SHP77 treated with DMSO at 0.1 percent for 48 hours (cell line): ENCODE measurements around the gene SLC39A5.
"Not testable (repeated sequence)": the region's sequence is repeated elsewhere in the genome, so short reads cannot be mapped to it uniquely, and the experiment has no call there.

Experiments
- DNase-seq: peaks from one replicate; lab custom pipeline; 2025; lab: John Stamatoyannopoulos, UW

Gene SLC39A5, protein sequence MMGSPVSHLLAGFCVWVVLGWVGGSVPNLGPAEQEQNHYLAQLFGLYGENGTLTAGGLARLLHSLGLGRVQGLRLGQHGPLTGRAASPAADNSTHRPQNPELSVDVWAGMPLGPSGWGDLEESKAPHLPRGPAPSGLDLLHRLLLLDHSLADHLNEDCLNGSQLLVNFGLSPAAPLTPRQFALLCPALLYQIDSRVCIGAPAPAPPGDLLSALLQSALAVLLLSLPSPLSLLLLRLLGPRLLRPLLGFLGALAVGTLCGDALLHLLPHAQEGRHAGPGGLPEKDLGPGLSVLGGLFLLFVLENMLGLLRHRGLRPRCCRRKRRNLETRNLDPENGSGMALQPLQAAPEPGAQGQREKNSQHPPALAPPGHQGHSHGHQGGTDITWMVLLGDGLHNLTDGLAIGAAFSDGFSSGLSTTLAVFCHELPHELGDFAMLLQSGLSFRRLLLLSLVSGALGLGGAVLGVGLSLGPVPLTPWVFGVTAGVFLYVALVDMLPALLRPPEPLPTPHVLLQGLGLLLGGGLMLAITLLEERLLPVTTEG

DNA sequence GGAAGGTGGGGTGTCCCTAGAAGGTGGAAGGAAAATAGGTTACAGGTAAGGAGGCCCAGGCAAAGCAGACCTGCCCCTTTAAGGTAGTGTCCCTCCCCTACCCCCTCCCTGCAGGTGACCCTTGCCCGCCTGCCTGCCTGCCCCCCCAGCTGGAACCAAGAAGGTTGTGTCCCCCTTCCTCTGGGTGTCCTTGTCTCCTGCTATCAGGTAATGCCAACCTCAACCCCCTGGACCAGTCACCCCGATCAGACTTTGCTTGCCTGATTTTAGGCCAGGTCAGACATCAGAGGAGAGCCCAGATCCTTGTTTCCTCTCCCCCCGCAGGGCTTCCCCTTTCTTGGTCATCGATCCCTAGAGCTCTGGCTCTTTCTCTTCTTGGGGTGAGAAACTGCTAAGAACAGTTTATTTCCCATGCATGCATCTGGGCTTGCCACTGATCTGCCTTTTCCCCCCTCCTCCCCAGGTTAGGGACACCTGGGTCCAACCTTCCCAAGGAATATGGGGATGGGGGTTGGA is at the start of gene SLC39A5:
Gene SLC39A5, plus strand, starts transcription at position 136 of the 516 bp plus-strand sequence. CDS start 1,224 bp downstream, outside the sequence.
- no peak for DNase-seq

DNA sequence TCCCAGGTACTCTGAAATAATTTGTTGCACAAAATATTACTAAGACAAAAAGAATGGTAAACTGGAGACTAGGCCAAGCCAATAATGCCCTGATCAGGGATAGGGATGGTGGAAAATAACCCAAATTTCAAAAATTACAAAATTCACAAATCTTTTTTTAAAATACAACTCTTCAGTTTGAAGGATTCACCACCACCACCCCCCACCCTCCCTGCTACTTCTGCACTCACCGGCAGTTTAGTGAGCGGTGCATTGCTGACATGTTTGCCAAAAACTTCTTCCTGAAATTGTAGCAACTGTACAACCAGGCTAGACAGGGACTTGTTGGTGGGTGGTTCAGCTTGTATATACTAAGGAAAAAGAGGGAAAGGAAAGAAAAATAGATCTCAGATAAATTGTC is 42.9 kb upstream of the SLC39A5 start:
- DNase-seq = no peak

DNA sequence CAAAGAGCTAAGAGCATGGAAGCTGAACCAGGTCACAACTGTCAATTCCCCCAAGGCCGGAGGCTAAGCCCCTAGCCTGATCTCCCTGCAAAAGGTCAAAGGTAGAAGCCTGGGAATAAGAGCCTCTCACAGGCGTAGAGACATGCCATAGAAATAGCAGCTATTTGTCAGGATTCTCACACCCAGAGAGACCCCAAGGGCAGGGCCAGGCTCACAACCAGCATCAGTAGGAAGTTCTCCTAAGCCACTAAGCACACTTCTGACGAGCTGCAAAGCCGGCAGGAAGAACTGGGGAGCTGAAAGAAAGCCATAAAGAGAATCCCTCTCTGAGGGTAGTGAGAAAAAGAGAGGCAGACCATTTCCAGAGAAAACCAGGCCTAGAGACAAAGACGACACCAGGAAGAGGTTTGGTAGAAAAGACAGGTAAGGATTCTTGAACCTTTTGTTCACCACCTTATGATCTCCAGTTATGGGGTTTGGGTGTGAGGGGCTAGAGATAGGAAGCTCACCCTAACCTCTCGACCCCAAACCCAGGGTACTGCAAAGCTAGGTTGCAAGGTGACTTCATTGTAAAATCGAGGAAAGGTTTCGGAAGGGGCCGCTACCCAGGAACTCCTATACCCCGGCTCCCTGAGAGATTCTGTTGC is 41.6 kb upstream of the SLC39A5 start:
- no peak for DNase-seq

DNA sequence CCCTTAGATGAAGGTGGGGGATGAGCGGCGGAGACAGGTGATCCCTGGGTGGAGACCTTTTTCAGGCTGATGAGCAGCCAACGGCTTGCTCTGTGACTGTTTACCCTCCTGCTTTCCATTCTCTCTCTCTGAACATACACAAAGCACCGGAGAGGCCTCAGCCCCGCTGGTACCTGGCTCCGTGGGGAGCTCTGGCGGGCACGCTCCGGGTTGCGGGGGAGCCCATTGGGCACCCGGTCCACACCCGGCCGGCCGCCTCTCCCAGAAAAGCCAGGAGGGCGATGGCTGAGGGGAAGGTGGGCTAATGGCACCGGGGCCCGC is 41.1 kb upstream of the SLC39A5 start:
- no peak for DNase-seq

DNA sequence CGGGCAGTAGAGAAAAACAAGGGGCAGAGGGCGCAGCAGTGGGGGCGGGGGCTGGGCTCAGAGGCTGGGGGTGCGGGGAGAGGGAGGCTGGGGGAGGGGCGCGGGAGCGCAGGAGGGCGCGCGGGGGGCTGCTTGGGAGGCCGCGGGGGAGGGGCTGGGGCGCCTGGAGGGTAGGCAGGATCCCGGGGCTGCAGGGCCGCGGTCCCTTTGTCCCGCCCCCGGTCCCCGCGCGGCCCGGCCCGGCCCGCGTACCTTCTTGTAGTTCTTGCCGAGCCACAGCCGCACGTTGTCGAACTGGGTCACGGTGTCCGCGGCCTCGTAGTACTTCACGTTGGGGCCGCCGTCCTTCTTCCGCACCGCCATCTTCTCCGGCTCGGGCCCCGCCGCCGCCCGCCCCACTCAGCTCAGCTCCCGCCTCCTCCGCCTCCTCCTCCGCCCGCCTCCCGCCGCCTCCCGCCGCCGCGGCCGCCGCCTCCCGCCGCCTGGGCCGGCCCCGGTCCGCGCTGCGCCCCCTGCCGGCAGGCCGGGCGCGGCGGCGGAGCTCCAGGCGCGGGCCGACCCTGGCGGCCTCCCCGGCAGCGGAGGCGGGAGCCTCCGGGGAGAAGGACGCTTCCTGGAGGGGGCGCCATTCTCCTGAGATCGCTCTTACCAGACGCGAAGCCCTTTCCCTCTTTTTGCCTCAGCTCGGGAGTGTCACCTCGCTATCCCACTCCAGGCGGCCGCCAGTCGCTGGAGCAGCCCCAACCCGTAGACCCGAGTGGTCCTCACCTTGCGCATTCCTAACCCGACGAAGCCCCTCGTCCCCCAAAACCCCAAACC is 40.5 kb upstream of the SLC39A5 start, which contains the start of gene SMARCC2:
Gene SMARCC2, minus strand, starts transcription at position 385 of the 819 bp plus-strand sequence. Its CDS starts 22 bp downstream, at position 363.
- DNase-seq = peak; percentile 73

DNA sequence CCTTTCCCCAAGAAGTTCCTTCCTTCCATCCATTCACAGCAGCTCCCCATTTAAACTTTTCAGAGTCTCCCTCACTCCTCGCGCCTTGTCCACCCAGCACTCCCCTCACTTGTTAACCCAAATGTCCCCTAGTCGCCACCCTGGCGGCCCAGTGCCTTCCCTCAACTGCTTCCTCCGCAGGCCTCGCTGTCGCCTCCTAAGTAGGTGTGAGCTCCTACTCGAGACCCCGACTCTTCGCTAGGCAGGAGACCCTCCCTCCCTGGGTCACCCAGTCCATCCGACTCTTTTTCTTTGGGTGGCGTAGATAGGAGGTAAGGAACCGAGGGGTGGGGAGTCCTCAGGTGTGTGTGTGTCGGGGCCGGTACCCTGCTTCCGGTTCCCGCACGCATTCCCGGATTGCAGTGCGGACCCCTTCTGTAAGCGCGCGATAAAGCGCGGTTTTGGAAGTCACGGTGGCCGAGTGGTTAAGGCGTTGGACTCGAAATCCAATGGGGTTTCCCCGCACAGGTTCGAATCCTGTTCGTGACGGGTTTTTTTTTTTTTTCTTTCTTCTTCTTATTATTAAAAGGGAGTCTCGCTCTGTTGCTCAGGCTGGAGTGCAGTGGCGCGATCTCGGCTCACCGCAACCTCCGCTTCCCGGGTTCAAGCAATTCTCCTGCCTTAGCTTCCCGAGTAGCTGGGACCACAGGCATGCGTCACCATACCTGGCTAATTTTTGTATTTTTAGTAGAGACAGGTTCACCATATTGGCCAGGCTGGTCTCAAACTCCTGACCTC is 39.7 kb upstream of the SLC39A5 start:
- DNase-seq = peak; percentile 56

DNA sequence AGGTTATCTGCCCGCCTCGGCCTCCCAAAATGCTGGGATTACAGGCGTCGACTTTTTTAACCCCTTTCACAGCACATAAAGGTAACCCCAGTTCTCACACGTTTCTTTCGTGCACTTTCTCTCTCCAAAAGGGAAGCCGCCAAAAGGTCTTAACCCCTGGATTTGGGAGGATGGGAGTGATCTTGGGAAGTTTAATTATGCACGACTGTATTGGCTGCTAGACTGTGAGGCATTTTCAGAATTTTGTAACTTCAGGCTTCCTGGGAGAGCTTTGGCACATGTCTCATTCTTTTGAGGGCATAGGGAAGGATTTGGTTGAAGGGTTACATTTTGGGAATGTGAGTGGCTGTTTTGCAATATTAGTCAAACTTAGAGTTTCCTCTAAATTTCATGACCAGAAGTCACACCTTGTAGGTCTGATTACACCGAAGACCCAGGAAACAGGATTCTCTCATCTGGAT is 39.1 kb upstream of the SLC39A5 start:
- no peak for DNase-seq

DNA sequence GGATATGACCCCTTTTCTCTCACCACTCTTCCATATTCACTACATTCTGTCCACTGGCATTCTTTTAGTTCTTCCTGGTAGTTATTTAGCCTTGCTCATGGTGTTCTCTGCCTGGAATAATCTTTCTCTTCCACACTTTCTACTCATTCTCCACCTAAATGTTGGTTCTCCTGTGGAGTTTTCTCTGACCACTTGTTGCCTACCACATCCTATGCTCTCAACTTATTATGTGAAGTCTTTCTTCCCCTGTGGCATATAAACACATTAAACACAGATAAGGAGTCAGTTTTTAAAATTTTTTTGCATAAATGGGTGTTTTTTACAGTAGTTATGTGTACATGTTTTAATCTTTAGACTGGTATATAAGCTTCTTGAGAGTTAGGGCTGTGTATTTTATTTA is 37.3 kb upstream of the SLC39A5 start:
- DNase-seq = no peak

DNA sequence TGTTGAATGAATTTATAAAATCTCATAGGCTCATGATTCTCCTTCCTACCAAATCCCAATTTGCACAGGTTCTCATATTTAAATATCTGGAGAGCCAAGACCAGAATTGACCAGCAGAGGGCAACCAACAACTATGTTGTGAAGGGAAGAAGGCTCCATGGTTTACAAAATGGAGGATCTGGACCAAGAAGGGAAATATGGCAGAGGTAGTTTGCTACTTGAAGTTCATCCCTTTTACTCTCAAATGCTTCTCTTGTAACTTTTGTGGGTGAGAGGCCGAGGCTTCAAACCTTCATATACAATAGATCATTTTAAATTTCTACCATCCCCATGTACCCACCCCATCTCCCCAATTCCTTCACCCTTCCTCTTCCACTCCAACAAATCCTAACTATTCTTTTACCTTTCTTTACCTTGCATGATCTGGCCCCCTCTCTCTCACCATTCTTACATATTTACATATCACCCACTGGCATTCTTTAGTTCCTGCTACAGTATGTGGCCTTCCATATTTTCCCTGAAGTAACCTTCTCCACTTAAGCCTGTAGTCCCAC is 36.7 kb upstream of the SLC39A5 start:
- DNase-seq = peak; percentile 55

DNA sequence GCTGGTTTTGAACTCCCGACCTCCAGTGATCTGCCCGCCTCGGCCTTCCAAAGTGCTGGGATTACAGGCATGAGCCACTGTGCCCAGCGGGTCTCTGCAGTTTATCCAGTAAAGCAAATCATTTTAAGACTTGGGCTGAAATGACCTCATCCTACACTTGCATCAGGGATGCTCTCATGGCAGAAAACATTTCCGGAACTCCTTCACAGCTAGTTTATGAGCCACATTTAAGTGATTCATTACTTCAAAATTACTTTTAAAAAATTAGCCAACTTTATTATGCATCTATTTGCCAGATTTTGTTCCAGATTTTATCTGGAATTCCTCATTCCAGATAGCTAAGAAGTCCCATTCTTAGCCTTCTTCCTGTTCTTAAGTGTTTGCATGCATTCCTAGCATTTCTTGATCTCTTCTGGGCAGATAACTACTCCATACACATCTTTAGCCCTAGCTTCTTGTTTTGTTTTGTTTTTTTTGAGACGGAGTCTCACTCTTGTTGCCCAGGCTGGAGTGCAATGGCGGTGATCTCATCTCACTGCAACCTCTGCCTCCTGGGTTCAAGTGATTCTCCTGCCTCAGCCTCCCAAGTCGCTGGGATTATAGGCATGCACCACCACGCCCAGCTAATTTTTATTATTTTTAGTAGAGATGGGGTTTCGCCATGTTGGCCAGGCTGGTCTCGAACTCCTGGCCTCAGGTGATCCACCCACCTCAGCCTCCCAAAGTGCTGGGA is 32.9 kb upstream of the SLC39A5 start:
- DNase-seq = not testable (repeated sequence)

DNA sequence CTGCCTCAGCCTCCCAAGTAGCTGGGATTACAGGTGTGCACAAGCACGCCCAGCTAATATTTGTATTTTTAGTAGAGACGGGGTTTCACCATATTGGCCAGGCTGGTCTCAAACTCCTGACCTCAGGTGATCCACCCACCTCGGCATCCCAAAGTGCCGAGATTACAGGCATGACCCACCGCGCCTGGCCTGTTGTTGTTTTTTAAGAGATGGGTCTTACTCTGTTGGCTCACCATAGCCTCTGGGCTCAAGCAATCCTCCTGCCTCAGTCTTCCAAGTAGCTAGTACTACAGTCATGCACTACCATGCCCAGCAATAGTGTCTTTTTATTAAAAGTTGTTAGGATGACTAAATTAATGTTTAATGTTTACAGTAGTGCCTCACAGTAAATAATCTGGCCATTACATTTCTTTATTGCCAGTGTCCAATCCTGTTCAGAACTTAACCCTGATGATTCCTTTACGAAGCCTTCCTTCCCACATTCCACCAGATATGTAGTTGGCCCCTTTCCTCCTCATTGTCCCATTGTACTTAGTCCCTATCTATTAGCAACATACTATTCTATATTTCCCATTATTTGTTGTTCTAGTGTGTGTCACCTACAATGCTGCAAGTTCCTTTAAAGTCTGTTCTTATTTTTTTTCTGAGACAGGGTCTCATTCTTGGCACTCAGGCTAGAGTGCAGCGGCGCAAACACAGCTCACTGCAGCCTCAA is 31.8 kb upstream of the SLC39A5 start:
- DNase-seq = no peak

DNA sequence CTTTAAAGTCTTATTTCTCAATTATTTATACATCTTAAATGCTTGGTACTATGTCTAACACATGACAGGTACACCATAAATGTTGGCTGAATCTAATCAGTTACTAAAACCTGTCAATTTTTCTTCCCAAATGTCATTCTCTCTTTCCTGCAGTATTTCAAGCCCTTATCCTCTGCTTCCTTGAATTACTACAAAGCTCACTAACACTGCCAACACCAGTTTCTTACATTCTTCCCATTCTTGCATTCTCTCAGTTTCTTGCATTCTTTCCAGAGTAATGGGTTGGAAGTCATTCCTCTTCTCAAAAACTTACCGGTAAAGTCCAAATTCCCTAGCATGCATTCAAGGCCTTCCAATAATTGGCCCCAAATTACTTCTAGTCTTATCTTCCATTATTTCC is 31.0 kb upstream of the SLC39A5 start:
- no peak for DNase-seq

DNA sequence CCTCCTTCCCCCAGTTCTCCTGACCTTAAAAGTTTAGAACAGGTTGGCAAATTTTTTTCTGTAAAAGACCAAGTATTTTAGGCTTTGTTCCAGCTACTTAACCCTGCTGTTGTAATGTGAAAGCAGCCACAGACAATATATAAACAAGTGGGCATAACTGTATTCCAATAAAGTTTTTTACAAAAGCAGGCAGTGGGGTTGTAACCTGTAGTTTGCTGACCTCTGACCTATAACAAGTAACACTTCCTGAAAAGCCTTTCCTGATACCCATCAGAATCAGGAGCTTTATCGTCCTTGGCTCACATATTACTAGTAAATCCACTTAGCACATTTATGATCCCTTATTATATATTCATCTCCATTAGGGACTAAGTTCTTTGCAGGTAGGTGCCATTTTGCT is 27.5 kb upstream of the SLC39A5 start:
- no peak for DNase-seq

DNA sequence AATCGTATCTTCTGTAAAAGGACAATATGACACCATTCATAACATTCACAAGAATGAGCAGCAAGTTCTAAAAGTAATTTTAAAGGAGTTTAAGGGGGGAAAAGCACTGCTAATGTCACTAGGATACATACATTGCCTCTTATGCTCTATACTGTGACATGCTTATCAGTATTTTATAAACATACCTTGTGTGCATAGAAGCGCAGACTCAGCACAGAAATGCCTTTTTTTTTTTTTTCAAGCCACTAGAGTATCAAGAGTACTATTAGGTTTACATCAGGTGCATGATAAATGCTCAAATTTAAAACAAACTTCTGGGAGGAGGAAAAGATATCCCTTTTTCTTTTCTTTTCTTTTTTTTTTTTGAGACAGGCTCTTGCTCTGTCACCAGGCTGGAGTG is 27.0 kb upstream of the SLC39A5 start:
- no peak for DNase-seq

DNA sequence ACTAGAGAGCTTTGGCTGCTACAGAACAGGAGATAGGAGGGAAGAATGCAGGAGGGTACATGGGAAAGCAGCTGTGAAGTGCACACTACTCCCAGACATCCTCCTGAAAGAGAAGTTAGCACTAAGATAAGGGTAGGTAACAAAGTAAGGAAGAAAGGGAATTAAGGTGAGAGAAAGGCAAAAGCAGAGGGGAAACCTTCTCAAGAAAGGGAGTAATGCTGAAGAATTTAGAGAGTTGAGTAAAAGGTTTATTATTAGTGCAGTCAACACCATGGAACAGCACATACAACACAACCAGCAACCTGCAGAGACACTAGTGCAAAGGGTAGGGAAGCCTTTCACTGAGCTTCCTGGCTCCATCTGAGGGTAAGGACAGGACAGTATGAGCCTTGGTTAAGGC is 25.6 kb upstream of the SLC39A5 start:
- DNase-seq = no peak

DNA sequence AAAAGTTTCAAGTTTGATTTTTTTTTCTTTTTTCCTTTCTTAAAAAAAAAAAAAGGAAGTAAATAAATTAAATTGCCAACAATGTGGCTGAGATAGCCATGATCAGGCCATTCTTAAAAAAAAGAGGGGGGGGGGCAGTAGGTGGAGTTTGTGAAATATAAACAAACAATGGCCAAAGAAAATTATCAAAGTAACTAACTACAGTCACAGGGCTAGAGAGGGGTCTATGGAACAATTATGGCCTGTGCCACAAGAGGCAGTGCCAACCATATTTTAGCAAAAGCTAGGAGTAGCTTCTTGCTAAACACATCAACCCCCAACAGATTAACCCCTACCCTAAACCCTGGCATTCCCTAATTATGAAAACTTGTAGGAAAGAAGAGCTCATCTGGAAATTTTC is 24.4 kb upstream of the SLC39A5 start:
- DNase-seq = no peak

DNA sequence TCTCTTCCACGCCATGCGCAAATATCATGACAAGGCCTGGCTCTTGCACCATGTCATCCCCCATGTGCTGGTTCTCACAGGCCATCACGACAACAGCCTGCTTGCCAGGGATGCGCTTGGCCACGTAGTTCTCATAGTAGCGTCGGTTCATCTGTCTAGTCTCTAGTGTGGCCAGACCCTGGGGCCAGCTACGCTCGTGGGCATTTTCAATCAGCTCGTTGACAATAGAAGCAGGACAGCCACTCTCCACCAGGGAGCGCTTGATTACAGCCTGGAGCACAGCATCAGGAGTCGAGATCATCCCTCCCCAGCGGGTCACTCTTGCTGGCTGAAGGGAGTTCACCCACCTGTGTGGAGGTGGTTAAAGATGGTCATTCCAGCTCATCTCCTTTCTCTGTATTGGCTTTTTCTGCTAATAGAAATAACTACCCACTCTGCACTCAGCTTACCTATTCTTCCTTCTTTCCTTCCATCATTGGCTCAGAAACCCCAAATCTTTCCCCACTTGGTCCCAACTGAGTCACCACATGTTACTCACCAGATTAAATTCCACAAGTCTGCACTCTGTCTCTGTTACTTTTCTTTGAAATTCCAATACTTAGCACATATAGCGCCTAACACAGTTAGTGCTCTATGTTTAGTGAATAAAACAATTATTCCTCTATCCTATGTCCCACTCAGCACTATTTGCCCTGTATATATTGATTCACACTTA is 23.2 kb upstream of the SLC39A5 start:
- no peak for DNase-seq

DNA sequence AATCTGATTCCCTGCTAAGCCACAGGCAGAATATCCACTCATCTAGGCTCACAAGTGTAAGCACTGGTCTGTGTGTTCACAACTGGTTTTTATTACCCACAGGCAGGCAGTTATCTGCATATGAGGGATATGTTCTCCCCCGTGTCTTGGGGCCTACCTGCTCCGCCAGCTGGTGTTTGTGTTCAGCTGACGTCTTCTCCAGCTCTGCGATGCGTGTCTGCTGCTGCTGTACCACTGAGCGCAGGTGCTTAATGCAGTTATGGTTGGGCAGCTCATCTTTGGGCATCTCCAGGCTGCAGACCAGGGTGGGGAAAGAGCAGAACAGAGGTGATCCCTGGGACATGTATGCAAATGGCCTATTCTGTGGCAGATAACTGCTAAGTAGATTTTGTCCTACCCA is 21.8 kb upstream of the SLC39A5 start:
- no peak for DNase-seq

DNA sequence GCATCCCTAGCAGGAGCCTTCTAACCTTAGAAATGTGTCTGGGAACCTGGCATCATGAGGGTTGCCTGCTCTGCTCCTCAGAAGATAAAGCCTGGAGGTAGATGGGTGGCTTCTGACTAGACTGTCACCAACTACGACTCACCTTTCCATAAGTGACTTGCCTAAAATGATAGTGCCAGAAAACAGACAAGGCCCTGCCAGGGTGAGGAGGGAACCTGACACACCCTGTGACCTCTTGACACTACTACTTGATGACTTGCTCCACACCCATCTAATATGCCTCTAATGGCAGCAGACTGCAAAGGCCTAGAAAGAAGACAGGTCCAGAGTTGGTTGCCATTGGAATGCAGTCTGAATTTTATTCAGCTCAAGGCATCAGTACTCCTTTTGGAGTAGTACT is 17.5 kb upstream of the SLC39A5 start:
- no peak for DNase-seq
